Left kidney (tissue), 2 donors: ENCODE measurements around the gene SF1. TPM values are rescaled to one million over a fixed set of nuclear protein-coding genes. Genes with fewer than 3 reads are reported as not detected.

Source experiments
- DNase-seq: peaks from one replicate; pipeline ENCODE4 v3.0.0-alpha.2; 2013
- polyA plus RNA-seq: library from polyadenylated mRNA; unstranded; fragments of 120-200 nt; gene quantifications from one replicate; pipeline ENCODE4 v1.2.1, GENCODE V29; 2013; ENCODE audit not compliant: insufficient read length

SF1 gene
- polyA plus RNA-seq, 1 donor, result 520 TPM

GRCh38 chr11:64763526-64764039 lies 14.8 kb downstream of the SF1 start:
- no peak for DNase-seq

DNA sequence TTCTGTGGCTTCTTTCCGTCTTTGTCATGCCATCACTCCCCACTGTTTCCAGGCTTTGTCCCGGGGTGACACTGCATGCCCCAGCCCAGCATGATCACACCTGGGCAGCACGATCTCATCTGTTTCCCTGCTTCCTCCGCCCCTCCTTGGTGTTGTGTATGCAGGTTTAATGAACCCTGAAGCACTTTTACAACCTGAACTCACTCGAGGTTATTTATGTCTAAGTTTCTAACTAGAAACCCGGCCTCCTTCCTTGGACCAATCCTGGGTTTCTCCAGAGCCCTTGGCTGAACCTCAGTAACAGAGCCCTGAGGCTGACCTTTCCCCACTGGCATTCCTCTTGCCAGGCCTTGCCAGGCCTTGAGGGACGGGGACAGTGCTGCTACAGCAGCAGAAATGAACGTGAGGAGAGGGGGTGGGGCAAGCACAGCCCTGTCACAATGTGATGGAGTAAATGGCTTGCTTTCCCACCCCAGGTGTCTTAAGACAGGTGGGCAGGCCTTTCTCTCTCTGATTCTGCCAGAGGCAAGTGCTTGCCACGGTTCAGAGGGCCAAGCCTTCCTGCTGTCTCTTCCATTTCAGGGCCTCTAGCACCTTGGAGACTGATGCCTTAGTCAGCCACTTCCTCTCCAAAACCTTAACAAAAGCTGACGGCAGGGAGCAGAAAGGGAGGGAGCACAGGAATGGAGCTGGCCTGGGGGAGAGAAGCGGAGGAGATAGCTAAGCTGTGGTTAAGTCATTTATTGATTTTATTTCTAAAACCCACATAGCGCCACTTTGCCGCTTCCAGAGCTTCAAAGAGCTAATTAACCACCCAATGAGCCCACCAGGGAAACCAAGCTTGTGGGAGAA lies 15.4 kb downstream of the SF1 start:
- peak; percentile 88 for DNase-seq

DNA sequence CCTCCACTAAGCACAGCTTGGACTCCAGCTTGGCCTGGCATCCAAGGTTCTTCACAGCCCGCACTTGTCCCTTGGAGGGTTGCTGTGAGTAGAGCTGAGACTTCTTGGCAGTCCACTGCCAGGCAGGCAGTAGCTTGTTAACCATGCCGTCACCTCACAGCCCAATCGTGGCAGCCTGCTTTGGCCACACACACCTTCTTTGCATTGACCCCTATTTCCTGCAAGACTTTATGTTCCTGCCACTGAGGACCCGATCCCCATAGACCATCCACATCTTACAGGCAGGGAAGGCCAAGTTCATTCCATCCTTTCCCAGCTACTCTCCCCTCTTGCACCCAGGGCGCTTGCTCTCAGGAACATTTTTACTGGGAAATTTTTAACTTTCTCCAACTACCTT lies 16.1 kb downstream of the SF1 start:
- no peak for DNase-seq

- no peak for DNase-seq
These were observed 17.5 kb downstream of the SF1 start for GRCh38 chr11:64760759-64761420.

- no peak for DNase-seq
These were observed 18.3 kb downstream of the SF1 start, which contains the start of gene PYGM for GRCh38 chr11:64759722-64760719. Gene PYGM (minus strand): TSS chr11:64759974. CDS start chr11:64759898, 76 bp downstream.

- no peak for DNase-seq
These were observed 19.1 kb downstream of the SF1 start for GRCh38 chr11:64759131-64759721.

- no peak for DNase-seq
These were observed 19.8 kb downstream of the SF1 start for GRCh38 chr11:64758330-64759079.

GRCh38 chr11:64757549-64758329 lies 20.6 kb downstream of the SF1 start:
- DNase-seq, result no peak

- no peak for DNase-seq
These were observed 22.5 kb downstream of the SF1 start for GRCh38 chr11:64755681-64756361.

DNA sequence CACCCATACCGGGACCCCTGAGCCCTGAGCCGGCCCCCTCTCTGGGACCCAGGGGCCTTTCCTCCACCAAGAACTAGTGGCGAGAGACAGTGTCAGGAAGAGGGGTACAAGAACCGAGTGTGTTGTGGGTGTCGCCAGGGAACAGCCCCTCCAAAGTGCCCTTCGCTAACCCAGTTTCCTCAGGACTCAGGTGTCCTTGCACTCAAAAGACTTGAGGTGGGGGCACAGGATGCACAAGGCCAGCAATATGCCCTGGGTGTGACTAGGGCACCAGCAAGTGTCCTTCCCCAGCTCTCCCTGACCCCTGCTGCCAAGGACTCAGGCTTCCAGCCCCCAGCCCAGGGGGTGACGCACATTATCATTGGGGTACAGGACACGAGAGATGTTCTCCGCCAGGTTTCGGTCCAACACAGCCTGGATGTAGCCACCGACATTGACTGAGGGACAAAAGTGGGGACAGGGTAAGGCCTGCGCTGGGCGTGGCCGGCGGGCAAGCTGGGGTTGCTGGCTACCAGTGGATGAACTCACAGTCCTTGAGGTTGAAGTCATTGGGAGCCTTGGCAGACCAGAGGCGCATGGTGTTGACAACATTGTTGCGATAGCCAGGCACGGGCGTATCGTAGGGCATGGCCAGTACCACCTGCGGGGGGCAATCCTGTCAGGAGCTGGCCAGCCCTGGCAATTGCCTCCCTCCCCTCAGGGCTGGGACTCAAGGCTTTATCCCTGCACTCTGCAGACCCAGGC lies 23.3 kb downstream of the SF1 start:
- no peak for DNase-seq

- DNase-seq, result no peak
These were observed 24.0 kb downstream of the SF1 start for GRCh38 chr11:64754124-64754918.

GRCh38 chr11:64753380-64754123 lies 24.8 kb downstream of the SF1 start:
- no peak for DNase-seq

- no peak for DNase-seq
These were observed 25.3 kb downstream of the SF1 start for GRCh38 chr11:64753019-64753379.

DNA sequence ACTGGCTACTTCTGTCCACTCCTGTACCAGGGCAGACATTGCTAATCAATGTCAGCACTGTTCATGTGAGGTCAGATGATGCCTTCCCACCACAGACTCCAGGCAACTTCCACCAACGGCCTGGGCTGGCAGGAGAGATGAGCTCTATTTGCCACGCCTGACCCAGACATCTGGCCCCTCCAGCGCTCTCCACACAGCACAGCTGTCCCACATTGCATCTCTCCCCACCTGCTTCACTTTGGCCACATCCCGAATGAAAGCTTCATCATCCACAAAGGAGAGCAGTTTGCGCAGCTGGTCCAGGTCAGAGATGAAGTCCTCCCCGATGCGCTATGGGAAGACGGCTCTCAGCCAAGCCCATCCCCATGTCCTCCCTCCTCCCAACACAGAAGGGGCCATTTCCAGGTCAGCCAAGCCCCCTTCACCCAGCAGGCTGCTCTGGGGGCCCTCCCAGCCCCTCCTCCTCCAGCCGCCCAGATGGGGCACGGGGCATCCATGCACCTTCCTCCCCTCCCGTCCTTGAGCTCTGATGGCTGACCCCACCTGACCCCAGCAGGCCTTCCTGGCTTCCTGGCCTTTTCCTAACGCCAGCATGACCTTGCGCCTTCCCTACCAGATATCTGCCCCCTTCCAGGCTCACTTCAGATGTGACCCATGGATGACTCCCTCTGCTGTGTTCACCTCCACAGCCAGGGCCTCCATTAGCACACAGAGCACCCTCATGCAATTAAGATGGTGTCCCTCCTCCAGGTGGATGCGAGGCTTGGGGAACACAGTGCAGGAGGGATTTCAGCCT lies 26.0 kb downstream of the SF1 start:
- DNase-seq, result no peak

- DNase-seq, result no peak
These were observed 26.8 kb downstream of the SF1 start for GRCh38 chr11:64751580-64751979.

DNA sequence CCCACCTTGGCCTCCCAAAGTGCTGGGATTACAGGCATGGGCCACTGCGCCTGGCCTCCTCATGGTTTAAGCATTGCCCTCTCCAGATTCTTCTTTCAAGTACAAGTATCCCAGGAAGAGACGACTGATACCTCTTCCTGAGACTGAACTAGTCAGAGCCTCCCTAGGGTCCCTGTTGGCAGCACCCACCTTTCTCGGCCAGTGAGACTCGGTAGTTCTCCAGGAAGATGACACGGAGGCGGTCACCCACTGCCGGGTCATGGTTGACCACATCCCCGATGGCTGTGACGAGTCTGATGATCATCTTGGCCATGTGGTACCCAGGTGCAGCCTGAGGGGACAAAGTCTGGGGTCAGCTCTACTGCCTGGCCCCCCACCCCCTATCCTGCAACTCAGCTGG lies 27.2 kb downstream of the SF1 start:
- no peak for DNase-seq
